Chondrocyte (in vitro differentiated cells): Measurements from ENCODE around the gene CFL1. TPM values are rescaled to one million over a fixed set of nuclear protein-coding genes. Genes with fewer than 3 reads are reported as not detected.

Source experiments
- DNase-seq: peaks from one replicate; pipeline ENCODE4 v3.0.0; 2021; ENCODE audit warnings: mixed read lengths, low spot score
- H3K27ac Mint-ChIP-seq: one replicate; pipeline ENCODE4 v1.8.0; 2021; ENCODE audit warnings: mild to moderate bottlenecking, moderate library complexity, mixed read lengths; ENCODE audit not compliant: unreplicated experiment
- H3K27me3 Mint-ChIP-seq: 2 replicates; pipeline ENCODE4 v1.8.0; 2021; ENCODE audit warnings: low read depth, mixed read lengths
- H3K36me3 Mint-ChIP-seq: 2 replicates; pipeline ENCODE4 v1.8.0; 2021; ENCODE audit warnings: low read depth, mixed read lengths
- H3K4me1 Mint-ChIP-seq: 2 replicates; pipeline ENCODE4 v1.8.0; 2021; ENCODE audit warnings: low read depth, mild to moderate bottlenecking, mixed read lengths
- H3K4me3 Mint-ChIP-seq: one replicate; pipeline ENCODE4 v1.8.0; 2021; ENCODE audit warnings: mild to moderate bottlenecking, moderate library complexity, mixed read lengths; ENCODE audit not compliant: unreplicated experiment
- H3K9me3 Mint-ChIP-seq: 2 replicates; pipeline ENCODE4 v1.8.0; 2021; ENCODE audit warnings: low read depth, mixed read lengths
- total RNA-seq: library from RNA; stranded (reverse); gene quantifications from 3 replicates; pipeline ENCODE4 v1.2.1, GENCODE V29; 2021
- TF ChIP-seq, protein P1 (sequence below): fragments of 200-600 bp; sonication (generic); IDR thresholded peaks from 2 replicates; pipeline ENCODE4 v1.5.0; 2021; ENCODE audit warnings: antibody characterized with exemption, mild to moderate bottlenecking, moderate library complexity

Gene CFL1
- total RNA-seq, 1 donor from 2014 or later = 1,222 TPM

DNA sequence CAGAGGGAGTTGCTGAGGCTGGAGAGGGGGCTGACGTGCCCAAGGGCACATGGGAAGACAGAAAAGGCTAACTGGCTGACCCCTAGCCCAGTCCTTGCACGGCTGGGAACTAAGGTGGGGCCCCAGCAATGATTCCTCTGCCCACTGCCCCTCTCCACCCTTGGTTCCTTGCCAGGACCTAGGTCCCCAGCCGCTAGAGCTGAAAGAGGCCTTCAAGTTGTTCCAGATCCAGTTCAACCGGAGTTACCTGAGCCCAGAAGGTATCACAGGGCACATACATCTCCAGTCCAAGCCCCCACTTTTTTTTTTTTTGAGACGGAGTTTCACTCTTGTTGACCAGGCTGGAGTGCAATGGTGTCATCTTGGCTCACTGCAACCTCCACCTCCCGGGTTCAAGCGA, 22.0 kb upstream of the CFL1 start:
- Mint-ChIP-seq H3K4me3 (no peak overlapping the region), H3K27ac (no peak overlapping the region), H3K4me1 (peaks cover 8% of the 10 kb centered on the region), H3K27me3 (no peaks in the 10 kb centered on the region), H3K9me3 (no peaks in the 10 kb centered on the region), H3K36me3 (peaks cover 11% of the 10 kb centered on the region)
- TF ChIP-seq, protein P1, sequence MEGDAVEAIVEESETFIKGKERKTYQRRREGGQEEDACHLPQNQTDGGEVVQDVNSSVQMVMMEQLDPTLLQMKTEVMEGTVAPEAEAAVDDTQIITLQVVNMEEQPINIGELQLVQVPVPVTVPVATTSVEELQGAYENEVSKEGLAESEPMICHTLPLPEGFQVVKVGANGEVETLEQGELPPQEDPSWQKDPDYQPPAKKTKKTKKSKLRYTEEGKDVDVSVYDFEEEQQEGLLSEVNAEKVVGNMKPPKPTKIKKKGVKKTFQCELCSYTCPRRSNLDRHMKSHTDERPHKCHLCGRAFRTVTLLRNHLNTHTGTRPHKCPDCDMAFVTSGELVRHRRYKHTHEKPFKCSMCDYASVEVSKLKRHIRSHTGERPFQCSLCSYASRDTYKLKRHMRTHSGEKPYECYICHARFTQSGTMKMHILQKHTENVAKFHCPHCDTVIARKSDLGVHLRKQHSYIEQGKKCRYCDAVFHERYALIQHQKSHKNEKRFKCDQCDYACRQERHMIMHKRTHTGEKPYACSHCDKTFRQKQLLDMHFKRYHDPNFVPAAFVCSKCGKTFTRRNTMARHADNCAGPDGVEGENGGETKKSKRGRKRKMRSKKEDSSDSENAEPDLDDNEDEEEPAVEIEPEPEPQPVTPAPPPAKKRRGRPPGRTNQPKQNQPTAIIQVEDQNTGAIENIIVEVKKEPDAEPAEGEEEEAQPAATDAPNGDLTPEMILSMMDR = no peak
- DNase-seq = no peak

DNA sequence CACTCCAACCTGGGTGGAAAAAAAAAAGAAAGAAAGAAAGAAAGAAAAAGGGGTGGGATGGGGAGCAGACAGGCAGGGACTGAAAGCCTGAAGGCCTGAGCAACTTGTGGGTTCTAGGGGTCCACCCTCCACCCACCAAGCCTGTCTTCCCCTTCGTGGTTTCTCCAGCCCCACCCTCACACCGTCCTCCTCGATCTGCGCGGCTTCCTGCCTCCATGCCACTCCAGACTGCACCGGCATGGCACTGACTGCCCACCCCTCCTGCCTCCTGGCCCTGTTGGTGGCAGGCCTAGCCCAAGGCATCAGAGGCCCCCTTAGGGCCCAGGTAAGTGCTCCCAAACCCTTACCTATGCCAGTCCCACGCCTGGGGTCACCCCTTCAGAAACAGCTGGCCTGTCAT, 21.6 kb upstream of the CFL1 start, which contains the start of gene CTSW:
TSS of gene CTSW (plus strand) at position 221 of the 400 bp plus-strand sequence. CDS start at position 239, 18 bp downstream.
- TF ChIP-seq, protein P1 = no peak
- DNase-seq = no peak
- Mint-ChIP-seq H3K36me3 (peaks cover 11% of the 10 kb centered on the region), H3K4me1 (peaks cover 4% of the 10 kb centered on the region), H3K27ac (no peak within 1 kb of the TSS), H3K4me3 (no peak within 1 kb of the TSS), H3K9me3 (no peaks in the 10 kb centered on the region), H3K27me3 (no peaks in the 10 kb centered on the region)

DNA sequence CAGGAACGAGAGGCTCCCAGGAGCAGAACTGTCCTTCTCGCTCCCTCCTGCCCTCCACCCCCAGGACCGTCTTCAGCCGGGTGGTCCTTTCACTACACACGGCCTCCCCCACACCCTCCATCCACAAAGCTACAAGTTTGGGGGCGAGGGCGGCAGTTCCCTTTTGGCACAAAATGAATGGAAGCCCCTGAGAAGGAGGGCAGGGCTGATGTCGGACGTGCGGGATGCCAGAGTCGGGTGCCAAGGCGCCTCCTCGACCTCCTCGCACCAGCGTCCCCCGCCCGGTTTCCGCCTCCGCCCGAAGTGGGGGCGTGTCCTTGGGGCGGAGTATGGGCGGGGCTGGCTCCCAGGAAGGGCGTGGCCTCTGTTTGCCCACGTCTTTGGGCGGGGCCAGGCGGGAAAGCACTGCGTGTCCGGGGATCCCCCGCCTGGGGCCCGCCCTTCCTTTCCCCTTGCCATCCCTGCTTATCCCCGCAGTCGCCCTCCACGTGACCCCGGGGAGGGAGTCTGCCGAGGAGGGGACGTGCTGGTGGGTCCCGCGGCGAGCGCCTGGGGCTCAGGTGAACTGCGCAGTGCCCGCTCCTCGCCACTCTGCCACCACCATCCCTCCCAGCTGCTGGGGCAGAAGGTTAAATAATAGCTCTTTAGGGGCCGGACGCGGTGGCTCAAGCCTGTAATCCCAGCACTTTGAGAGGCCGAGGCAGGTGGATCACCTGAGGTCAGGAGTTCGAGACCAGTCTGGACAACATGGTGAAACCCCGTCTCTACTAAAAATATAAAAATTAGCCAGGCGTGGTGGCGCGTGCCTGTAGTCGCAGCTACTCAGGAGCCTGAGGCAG, 15.6 kb upstream of the CFL1 start:
- H3K36me3 Mint-ChIP-seq = peaks cover 7% of the 10 kb centered on the region
- TF ChIP-seq, protein P1 = no peak

DNA sequence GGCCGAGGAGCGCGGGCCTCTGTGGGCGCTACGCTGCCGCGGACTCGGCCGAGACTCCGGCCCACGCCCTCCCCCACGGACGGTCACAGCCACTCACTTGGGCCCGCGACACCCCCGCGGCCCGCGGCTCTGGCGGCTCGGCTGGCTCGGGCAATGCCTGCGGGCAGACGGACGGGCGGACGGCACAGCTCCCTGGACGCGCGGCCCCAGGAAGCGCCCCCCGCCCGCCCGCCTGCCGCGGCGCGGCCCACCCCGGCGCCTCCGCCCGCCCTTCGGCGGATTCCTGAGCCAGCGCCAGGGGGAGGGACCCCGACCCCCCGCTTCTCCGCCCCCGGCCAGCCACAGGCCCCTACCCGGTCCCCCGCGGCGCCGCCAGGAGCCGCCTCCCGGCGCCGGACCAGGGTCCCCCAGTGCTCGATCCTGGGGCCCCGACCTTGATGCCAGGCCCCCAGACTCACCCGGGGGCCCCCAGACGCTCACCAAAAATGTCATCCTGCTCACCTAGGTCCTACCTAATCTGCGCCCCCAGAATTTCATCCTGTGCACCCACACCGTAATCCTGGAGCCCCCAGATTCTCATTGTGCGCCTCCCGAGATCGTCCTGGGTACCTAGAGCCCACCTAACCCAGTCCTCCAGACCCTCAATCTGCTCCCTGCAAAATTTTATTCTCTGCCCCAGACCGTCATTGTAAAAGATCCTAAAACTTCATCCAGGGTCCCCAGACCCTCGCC, 14.8 kb upstream of the CFL1 start, which contains the start of gene EFEMP2:
TSS of gene EFEMP2 (minus strand) at position 215 of the 732 bp plus-strand sequence. CDS start 446 bp downstream, outside the sequence.
- Mint-ChIP-seq H3K36me3 (peaks cover 9% of the 10 kb centered on the region), H3K4me3 (peak within 1 kb of the TSS; percentile 86), H3K27me3 (no peaks in the 10 kb centered on the region), H3K9me3 (no peaks in the 10 kb centered on the region), H3K4me1 (peaks cover 34% of the 10 kb centered on the region), H3K27ac (peak within 1 kb of the TSS; percentile 92)
- peak; percentile 89 for DNase-seq
- TF ChIP-seq, protein P1 = no peak

More for the DNA sequence above, 15.6 kb upstream of the CFL1 start:
- Mint-ChIP-seq H3K4me3 (peak overlapping the region; percentile 85), H3K9me3 (no peaks in the 10 kb centered on the region), H3K27ac (peak overlapping the region; percentile 92), H3K27me3 (no peaks in the 10 kb centered on the region), H3K4me1 (peaks cover 30% of the 10 kb centered on the region)
- DNase-seq = peak; percentile 97
